OCI-LY1 (cell line): ENCODE results near the gene CDH4.

ENCODE experiments used
- H2AFZ ChIP-seq: fragments of 200-600 bp; sonication (generic), shearing (Covaris generic); 2 replicates; pipeline ENCODE4 v1.6.0; 2014; ENCODE audit warnings: antibody characterized with exemption, mild to moderate bottlenecking, low read length
- H3F3A ChIP-seq: fragments of 200-600 bp; sonication (generic), shearing (Covaris generic); 2 replicates; pipeline ENCODE4 v1.6.0; 2014; ENCODE audit warnings: mild to moderate bottlenecking, antibody characterized with exemption, low read length, moderate library complexity; ENCODE audit not compliant: insufficient read depth
- H3K27ac ChIP-seq: fragments of 200-600 bp; sonication (generic); 2 replicates; pipeline ENCODE4 v1.5.1; 2014; ENCODE audit warnings: low read length, mixed run types, mild to moderate bottlenecking, low read depth; ENCODE audit not compliant: poor library complexity, severe bottlenecking
- H3K27me3 ChIP-seq: fragments of 200-600 bp; sonication (generic); 2 replicates; pipeline ENCODE4 v1.6.0; 2014; ENCODE audit warnings: antibody characterized with exemption, mild to moderate bottlenecking, low read length, moderate library complexity; ENCODE audit not compliant: insufficient read depth
- H3K36me3 ChIP-seq: fragments of 200-600 bp; sonication (generic); 2 replicates; pipeline ENCODE4 v1.6.1; 2014; ENCODE audit warnings: mild to moderate bottlenecking, antibody characterized with exemption, low read length, moderate library complexity, mixed read lengths; ENCODE audit not compliant: insufficient read depth
- H3K4me1 ChIP-seq: fragments of 200-600 bp; sonication (generic); 2 replicates; pipeline ENCODE4 v1.5.1; 2014; ENCODE audit warnings: mild to moderate bottlenecking, low read length, moderate library complexity; ENCODE audit not compliant: insufficient read depth, severe bottlenecking
- H3K4me2 ChIP-seq: fragments of 200-600 bp; sonication (generic), shearing (Covaris generic); 2 replicates; pipeline ENCODE4 v1.6.1; 2014; ENCODE audit warnings: low read length
- H3K4me3 ChIP-seq: fragments of 200-600 bp; sonication (generic); 2 replicates; pipeline ENCODE4 v1.5.1; 2014; ENCODE audit warnings: low read length, low read depth, mild to moderate bottlenecking, mixed read lengths; ENCODE audit not compliant: poor library complexity, severe bottlenecking
- H3K79me2 ChIP-seq: fragments of 200-600 bp; shearing (Covaris generic); 2 replicates; pipeline ENCODE4 v1.6.1; 2016; ENCODE audit warnings: mixed run types, low read length, mixed read lengths; ENCODE audit not compliant: insufficient read depth
- H3K9ac ChIP-seq: fragments of 200-600 bp; sonication (generic), shearing (Covaris generic); 2 replicates; pipeline ENCODE4 v1.6.1; 2014; ENCODE audit warnings: mild to moderate bottlenecking, low read length, mixed read lengths
- H3K9me2 ChIP-seq: fragments of 200-600 bp; sonication (generic), shearing (Covaris generic); 2 replicates; pipeline ENCODE4 v1.6.1; 2014; ENCODE audit warnings: low read depth, mild to moderate bottlenecking, low read length, mixed read lengths
- H3K9me3 ChIP-seq: fragments of 200-600 bp; shearing (Covaris generic); 2 replicates; pipeline ENCODE4 v1.6.1; 2014; ENCODE audit warnings: low read length, mixed read lengths
- H4K20me1 ChIP-seq: fragments of 200-600 bp; sonication (generic), shearing (Covaris generic); 2 replicates; pipeline ENCODE4 v1.6.0; 2016; ENCODE audit warnings: mild to moderate bottlenecking, low read length; ENCODE audit not compliant: insufficient read depth
- EZH2 ChIP-seq: fragments of 200-600 bp; sonication (generic), shearing (Covaris generic); IDR thresholded peaks from 2 replicates; pipeline ENCODE4 v1.8.0; 2017; ENCODE audit warnings: borderline replicate concordance, mixed run types, mild to moderate bottlenecking, antibody characterized with exemption, low read length, moderate library complexity, mixed read lengths
- TF ChIP-seq, protein P1 (sequence below): fragments of 200-600 bp; sonication (generic), shearing (Covaris generic); IDR thresholded peaks from 2 replicates; pipeline ENCODE4 v1.5.1; 2017; ENCODE audit warnings: mild to moderate bottlenecking, antibody characterized with exemption, low read length, moderate library complexity, mixed read lengths

Gene CDH4

DNA sequence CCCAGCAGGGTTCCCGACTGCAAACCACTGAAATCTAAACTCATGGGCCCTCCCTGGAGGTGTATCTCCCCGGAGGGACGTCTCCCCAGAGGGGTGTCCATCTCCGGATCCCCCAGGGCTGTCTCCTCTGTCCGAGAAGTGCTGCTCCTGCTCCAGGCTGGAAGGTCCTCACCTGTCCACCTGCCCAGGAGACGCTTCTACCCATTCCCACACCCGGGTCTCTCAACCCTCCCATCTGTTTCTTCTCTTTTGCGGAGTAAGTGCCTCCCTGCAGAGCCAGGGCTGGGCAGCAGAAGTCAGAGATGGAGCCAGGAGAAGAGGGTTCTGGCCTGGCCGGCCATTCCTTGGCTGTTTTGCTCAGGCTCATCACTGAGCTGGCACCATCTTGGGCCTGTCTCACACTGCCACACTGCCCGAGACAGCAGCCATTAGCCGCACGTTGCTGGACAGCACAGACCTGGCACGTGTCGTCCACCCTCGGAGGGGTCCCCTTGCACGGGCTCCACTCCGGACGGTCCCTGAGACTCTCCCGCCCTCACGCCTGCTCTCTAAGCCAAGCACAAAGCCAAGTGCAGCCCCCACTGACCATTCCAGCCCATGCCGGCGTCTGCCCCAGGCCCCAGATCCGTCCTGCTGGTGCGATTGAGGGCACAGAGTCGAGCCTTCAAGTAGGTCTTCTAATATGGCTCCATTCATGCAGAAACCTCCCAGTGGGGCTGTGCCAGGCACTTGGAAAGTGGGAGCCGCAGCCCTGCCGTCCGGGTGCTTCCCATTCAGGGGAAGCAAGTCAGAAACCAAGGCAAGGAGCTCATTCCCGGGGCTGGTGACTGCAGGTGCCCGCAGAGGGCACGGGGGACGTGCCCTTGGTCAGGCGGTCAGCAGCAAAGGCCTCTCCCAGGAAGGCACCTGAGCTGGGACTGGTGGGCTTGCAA lies 445.9 kb downstream of the CDH4 start:
- no peak overlapping the region for H3K4me2 ChIP-seq
- H3F3A ChIP-seq: no peaks in the 10 kb centered on the region
- H4K20me1 ChIP-seq: no peaks in the 10 kb centered on the region
- H3K79me2 ChIP-seq: no peaks in the 10 kb centered on the region
- H3K9me3 ChIP-seq: no peaks in the 10 kb centered on the region
- H3K27ac ChIP-seq: no peak overlapping the region
- H2AFZ ChIP-seq: no peak overlapping the region
- H3K4me1 ChIP-seq: no peaks in the 10 kb centered on the region
- H3K27me3 ChIP-seq: no peaks in the 10 kb centered on the region
- TF ChIP-seq EZH2: no peak
- TF ChIP-seq, protein P1, sequence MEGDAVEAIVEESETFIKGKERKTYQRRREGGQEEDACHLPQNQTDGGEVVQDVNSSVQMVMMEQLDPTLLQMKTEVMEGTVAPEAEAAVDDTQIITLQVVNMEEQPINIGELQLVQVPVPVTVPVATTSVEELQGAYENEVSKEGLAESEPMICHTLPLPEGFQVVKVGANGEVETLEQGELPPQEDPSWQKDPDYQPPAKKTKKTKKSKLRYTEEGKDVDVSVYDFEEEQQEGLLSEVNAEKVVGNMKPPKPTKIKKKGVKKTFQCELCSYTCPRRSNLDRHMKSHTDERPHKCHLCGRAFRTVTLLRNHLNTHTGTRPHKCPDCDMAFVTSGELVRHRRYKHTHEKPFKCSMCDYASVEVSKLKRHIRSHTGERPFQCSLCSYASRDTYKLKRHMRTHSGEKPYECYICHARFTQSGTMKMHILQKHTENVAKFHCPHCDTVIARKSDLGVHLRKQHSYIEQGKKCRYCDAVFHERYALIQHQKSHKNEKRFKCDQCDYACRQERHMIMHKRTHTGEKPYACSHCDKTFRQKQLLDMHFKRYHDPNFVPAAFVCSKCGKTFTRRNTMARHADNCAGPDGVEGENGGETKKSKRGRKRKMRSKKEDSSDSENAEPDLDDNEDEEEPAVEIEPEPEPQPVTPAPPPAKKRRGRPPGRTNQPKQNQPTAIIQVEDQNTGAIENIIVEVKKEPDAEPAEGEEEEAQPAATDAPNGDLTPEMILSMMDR: no peak
- no peaks in the 10 kb centered on the region for H3K9me2 ChIP-seq
- H3K4me3 ChIP-seq: no peak overlapping the region
- H3K9ac ChIP-seq: no peak overlapping the region
- H3K36me3 ChIP-seq: no peaks in the 10 kb centered on the region

DNA sequence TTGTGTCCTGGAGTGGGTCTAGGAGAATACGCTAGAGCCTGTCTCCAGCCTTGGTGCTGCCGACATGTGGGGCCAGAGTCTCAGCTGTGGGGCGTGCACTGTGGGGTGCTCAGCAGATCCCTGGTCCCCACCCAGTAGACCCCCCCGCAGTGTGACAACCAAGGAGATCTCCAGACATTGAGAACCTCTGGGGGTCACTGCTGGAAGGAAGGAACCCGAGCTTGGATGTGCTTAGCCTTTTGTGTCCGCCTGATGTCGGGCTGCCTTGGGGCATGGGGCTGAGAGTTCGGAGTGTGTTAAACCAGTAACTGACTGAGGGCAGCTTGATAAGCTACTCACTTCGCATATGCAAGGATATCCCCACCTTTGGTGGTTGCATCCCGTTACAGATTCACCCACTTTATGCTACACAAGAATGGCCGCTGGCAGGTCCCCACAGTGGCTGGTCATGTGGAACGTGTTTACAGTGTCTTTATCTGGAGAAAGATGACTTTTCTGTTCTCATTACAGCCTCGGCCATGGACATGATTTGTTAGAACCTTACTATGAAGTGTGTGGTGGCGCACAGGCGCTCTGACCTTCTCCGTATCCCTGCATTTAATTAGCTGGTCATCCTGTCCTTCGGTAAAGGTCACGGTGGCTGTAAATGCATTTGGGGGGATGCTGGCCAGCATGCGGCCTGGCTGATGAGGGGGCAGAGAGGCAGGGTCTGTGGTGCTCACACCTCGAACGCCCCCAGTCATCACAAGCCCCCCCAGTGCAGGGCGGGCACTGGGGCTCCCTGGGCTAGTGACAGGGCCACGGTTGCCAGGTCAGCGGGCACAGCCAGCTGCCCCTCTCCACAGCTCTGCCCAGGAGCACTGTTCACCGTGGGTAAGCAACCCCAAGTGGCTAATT lies 446.8 kb downstream of the CDH4 start:
- Histone ChIP-seq H3K9me2 (no peaks in the 10 kb centered on the region), H3K27ac (no peak overlapping the region), H3K79me2 (no peaks in the 10 kb centered on the region), H3K27me3 (no peaks in the 10 kb centered on the region), H3K4me2 (no peak overlapping the region), H3K4me3 (no peak overlapping the region), H3K36me3 (no peaks in the 10 kb centered on the region), H2AFZ (no peak overlapping the region), H3K9me3 (no peaks in the 10 kb centered on the region), H3K4me1 (no peaks in the 10 kb centered on the region), H3K9ac (no peak overlapping the region), H4K20me1 (no peaks in the 10 kb centered on the region), H3F3A (no peaks in the 10 kb centered on the region)
- TF ChIP-seq, protein P1: no peak
- no peak for TF ChIP-seq EZH2

DNA sequence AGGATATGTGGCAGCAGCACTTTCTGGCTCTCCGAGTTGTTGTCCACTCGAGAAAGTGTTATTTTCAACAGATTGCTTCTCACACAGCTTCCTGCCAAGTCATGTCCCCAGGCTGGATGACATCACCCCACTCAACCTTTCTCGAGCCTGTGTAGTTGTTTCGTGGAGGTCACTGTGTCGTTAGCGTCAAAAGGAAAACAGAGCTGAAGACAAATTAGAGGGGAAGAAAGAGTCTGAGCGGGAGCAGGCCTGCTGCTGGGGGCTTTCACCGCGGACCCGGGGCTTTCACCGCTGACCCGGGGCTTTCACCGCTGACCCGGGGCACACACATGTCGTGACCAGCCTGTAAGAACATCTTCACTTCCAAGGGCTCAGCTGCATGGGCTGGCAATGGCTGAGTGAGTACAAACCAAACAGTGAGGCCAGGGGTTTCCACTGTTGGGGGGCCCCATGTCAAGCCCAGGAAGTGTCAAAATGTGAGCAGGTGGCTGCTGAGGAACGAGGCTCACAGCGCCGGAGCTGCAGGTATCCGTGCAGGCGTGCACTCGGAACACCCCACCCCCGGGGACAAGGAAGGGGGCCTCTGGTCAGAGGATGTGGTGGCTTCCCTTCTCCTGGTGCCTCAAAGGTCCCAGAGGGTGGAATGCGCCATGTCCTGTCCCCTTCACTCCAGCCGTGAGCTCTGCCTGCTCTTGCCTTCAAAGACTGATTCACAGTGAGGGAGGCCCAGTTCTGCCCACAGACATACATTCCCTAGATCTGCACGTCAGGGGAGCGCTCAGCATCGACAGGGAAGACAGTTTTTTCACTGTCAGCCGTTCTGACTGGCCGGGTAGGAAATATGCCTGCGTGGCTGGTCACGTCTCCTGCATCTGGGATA lies 447.7 kb downstream of the CDH4 start:
- no peaks in the 10 kb centered on the region for H3K9me2 ChIP-seq
- H3K36me3 ChIP-seq: no peaks in the 10 kb centered on the region
- no peaks in the 10 kb centered on the region for H3F3A ChIP-seq
- no peak overlapping the region for H2AFZ ChIP-seq
- no peak overlapping the region for H3K9ac ChIP-seq
- H4K20me1 ChIP-seq: no peaks in the 10 kb centered on the region
- no peak overlapping the region for H3K27ac ChIP-seq
- no peak overlapping the region for H3K4me3 ChIP-seq
- no peak for TF ChIP-seq EZH2
- TF ChIP-seq, protein P1: no peak
- no peaks in the 10 kb centered on the region for H3K27me3 ChIP-seq
- no peak overlapping the region for H3K4me2 ChIP-seq
- no peaks in the 10 kb centered on the region for H3K4me1 ChIP-seq
- H3K9me3 ChIP-seq: no peaks in the 10 kb centered on the region
- no peaks in the 10 kb centered on the region for H3K79me2 ChIP-seq
